Bronchial epithelial cell (primary cell): ENCODE measurements around the gene ZNF548. TPM values are rescaled to one million over a fixed set of nuclear protein-coding genes. Genes with fewer than 3 reads are reported as not detected.

ENCODE experiments used
- DNase-seq: peaks from one replicate; pipeline ENCODE4 v3.0.0-alpha.2; 2010; ENCODE audit warnings: low read depth
- FAIRE-seq: peaks from 2 replicates; lab custom pipeline; 2011; peaks lifted over from hg19 to GRCh38; lab: Jason Lieb, UNC
- H3K27me3 ChIP-seq: 2 replicates; pipeline ENCODE4 v1.5.1; 2011; ENCODE audit warnings: low read length; ENCODE audit not compliant: control insufficient read depth, insufficient read depth
- H3K36me3 ChIP-seq: 2 replicates; pipeline ENCODE4 v1.5.1; 2011; ENCODE audit warnings: low read length; ENCODE audit not compliant: control insufficient read depth, insufficient read depth
- H3K4me3 ChIP-seq: 2 replicates; pipeline ENCODE4 v1.5.1; 2011; ENCODE audit warnings: mild to moderate bottlenecking, low read depth, low read length, control low read depth
- total RNA-seq: library from RNA; depleted of rRNA; stranded (reverse); fragments of >200 nt; gene quantifications from 2 replicates; pipeline ENCODE4 v1.2.1, GENCODE V29; 2014
- TF ChIP-seq, protein P1 (sequence below): IDR thresholded peaks from 2 replicates; pipeline ENCODE4 v1.5.1; 2011; ENCODE audit warnings: mild to moderate bottlenecking, moderate library complexity, low read length, control low read depth, inconsistent platforms; ENCODE audit not compliant: insufficient read depth, severe bottlenecking

ZNF548 gene
- total RNA-seq, 1 donor from 2014 or later: 31.9 TPM

- H3K4me3 ChIP-seq: peak within 1 kb of the TSS; percentile 64
- FAIRE-seq (peak; percentile 82), DNase-seq (peak; percentile 96)
- no peaks in the 10 kb centered on the region for H3K36me3 ChIP-seq
- no peaks in the 10 kb centered on the region for H3K27me3 ChIP-seq
- TF ChIP-seq, protein P1, sequence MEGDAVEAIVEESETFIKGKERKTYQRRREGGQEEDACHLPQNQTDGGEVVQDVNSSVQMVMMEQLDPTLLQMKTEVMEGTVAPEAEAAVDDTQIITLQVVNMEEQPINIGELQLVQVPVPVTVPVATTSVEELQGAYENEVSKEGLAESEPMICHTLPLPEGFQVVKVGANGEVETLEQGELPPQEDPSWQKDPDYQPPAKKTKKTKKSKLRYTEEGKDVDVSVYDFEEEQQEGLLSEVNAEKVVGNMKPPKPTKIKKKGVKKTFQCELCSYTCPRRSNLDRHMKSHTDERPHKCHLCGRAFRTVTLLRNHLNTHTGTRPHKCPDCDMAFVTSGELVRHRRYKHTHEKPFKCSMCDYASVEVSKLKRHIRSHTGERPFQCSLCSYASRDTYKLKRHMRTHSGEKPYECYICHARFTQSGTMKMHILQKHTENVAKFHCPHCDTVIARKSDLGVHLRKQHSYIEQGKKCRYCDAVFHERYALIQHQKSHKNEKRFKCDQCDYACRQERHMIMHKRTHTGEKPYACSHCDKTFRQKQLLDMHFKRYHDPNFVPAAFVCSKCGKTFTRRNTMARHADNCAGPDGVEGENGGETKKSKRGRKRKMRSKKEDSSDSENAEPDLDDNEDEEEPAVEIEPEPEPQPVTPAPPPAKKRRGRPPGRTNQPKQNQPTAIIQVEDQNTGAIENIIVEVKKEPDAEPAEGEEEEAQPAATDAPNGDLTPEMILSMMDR: no peak
Observed at GRCh38 chr19:57435062-57435978, 45.7 kb downstream of the ZNF548 start, which contains the start of gene ZNF749. TSS of gene ZNF749 (plus strand) at chr19:57435325. CDS start at chr19:57435579, 254 bp downstream.

- H3K36me3 ChIP-seq: no peaks in the 10 kb centered on the region
- H3K4me3 ChIP-seq: peak overlapping the region; percentile 64
- DNase-seq (no peak), FAIRE-seq (no peak)
- H3K27me3 ChIP-seq: no peaks in the 10 kb centered on the region
- TF ChIP-seq, protein P1: no peak
Observed at GRCh38 chr19:57436417-57436816, 46.8 kb downstream of the ZNF548 start.

DNA sequence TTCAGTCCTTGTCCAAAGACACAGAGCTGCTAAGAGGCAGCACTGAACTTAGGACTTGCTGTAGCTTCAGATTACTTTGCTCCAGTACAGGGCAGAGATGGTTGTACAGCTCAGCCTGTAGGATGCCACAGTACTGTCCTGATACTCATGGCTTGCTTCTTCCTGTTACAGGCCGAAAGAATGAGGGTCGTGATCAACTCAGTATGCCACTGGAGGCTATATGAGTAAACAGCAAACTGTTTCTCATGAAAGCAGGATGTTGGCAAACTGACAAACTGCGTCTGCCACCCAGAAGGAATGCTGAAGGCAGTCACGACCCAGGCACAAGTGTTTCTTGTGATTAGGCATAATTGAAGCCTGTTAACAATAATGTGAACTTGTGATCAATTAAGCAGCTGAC, 48.3 kb downstream of the ZNF548 start:
- TF ChIP-seq, protein P1: no peak
- Histone ChIP-seq H3K4me3 (no peak overlapping the region), H3K27me3 (no peaks in the 10 kb centered on the region), H3K36me3 (no peaks in the 10 kb centered on the region)
- FAIRE-seq (no peak), DNase-seq (no peak)

GRCh38 chr19:57438925-57439324, 49.3 kb downstream of the ZNF548 start:
- FAIRE-seq: no peak
- H3K36me3 ChIP-seq: peaks cover 8% of the 10 kb centered on the region

DNA sequence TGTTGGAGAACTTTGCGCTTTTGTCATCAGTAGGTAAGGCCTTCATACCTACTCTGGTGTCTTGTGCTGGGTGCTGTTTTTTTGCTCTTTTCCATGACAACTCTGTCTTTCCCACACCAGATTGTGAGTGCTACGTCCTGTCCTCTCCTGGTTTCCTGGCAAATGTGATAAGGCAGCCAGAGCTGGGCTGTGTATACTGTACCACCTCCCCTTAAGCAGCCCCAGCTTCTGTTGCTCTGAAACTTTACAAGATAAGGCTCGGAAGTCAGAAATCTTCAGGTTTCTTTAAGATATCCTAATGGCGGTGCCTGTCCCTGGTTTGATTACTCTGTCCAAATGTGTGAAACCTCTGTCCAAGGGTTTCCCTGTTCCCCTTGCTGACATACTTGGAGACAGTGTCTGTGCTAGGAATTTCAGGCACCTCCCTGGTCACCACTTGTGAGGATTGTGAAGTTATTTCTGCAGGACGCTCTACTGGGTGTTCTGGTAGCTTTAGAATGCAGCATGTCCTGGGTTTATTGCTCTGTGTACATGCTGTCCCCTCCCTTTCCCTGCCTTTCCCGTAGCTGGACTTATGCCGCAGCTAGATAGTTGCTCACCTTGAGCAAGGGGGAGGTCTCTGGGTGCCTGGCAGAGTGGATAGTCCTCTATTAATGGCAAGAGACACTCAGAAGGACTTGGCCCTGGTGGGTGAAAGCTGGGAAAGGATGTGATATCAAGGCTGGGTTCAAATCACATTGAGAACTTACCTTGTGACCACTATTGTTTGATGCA, 52.5 kb downstream of the ZNF548 start:
- H3K36me3 ChIP-seq: peaks cover 8% of the 10 kb centered on the region
- TF ChIP-seq, protein P1: no peak
- H3K27me3 ChIP-seq: no peaks in the 10 kb centered on the region
- DNase-seq: no peak
- no peak overlapping the region for H3K4me3 ChIP-seq
- FAIRE-seq: no peak

More at GRCh38 chr19:57438925-57439324, 49.3 kb downstream of the ZNF548 start:
- TF ChIP-seq, protein P1: no peak
- no peak for DNase-seq
- no peaks in the 10 kb centered on the region for H3K27me3 ChIP-seq
- H3K4me3 ChIP-seq: no peak overlapping the region
